Esophagus (tissue), 2 donors: ENCODE results near the gene ZNF732. TPM values are rescaled to one million over a fixed set of nuclear protein-coding genes. Genes with fewer than 3 reads are reported as not detected.

ENCODE experiments used
- H3K27ac ChIP-seq, 2 donors: one replicate each; pipeline ENCODE4 v1.5.1; 2013; ENCODE audit warnings: low read depth in 2 of 2, mild to moderate bottlenecking in 2 of 2, inconsistent platforms in 1 of 2, low read length in 1 of 2, moderate library complexity in 1 of 2
- H3K27me3 ChIP-seq, 2 donors: one replicate each; pipeline ENCODE4 v1.6.1; 2013; ENCODE audit warnings: low read length in 2 of 2, control low read depth in 1 of 2, mild to moderate bottlenecking in 1 of 2; ENCODE audit not compliant: insufficient read depth in 2 of 2, control insufficient read depth in 1 of 2
- H3K36me3 ChIP-seq, 2 donors: one replicate each; pipeline ENCODE4 v1.6.1; 2013; ENCODE audit warnings: low read length in 1 of 2; ENCODE audit not compliant: control insufficient read depth in 2 of 2, insufficient read depth in 2 of 2
- H3K4me1 ChIP-seq, 2 donors: one replicate each; pipeline ENCODE4 v1.6.1; 2013; ENCODE audit warnings: low read length in 1 of 2; ENCODE audit not compliant: control insufficient read depth in 2 of 2, insufficient read depth in 2 of 2
- H3K4me3 ChIP-seq, 2 donors: one replicate each; pipeline ENCODE4 v1.5.1; 2013; ENCODE audit warnings: low read length in 2 of 2, mild to moderate bottlenecking in 2 of 2, low read depth in 1 of 2, moderate library complexity in 1 of 2
- H3K9me3 ChIP-seq, 2 donors: one replicate each; pipeline ENCODE4 v1.6.1; 2013; ENCODE audit warnings: mild to moderate bottlenecking in 2 of 2, low read depth in 1 of 2, low read length in 1 of 2, moderate library complexity in 1 of 2; ENCODE audit not compliant: control insufficient read depth in 2 of 2, insufficient read depth in 1 of 2
- WGBS, 2 donors: extraction: QIAGEN DNeasy Blood & Tissue Kit; methylation state at CpG; one replicate each; pipeline ENCODE4 v1.1.7; 2013; 5-methylcytosine and 5-hydroxymethylcytosine counted together
- polyA plus RNA-seq, 2 donors: library from polyadenylated mRNA; stranded (reverse); fragments of 200-250 nt; gene quantifications; one replicate each; pipeline ENCODE4 v1.2.3, GENCODE V29; 2013
- donor health status: healthy with polysubstance abuse.
- donor health status: Bipolar disorder and iron deficiency.

The ZNF732 gene
- polyA plus RNA-seq, 2 donors = 0.21 to 0.45 TPM

DNA sequence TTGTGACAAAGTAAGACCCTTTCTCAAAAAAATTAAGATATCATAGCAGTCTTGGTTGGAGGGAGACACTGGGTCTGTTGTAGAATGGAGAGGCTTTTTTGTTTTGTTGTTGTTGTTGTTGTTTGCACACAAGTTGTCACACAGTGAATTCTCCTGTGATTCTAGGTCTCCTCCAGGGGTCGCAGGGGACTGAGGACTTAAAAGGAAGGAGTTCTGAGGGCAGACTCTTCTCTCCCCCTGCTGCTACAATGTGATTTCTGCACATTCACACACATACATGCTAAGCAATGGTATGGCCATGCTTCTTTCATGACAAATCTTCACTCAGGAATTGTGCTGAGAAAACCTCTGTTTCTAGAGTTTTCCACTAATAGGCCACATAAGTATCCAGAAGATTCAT, 71.1 kb downstream of the ZNF732 start:
- H3K36me3 ChIP-seq = no peaks in the 10 kb centered on the region
- no peak overlapping the region for H3K27ac ChIP-seq
- 67 to 68% methylated on average over 1 of the region's 1 CpG for WGBS, 2 donors
- H3K27me3 ChIP-seq = no peaks in the 10 kb centered on the region
- H3K9me3 ChIP-seq = no peaks in the 10 kb centered on the region
- no peaks in the 10 kb centered on the region for H3K4me1 ChIP-seq
- H3K4me3 ChIP-seq = no peak overlapping the region

DNA sequence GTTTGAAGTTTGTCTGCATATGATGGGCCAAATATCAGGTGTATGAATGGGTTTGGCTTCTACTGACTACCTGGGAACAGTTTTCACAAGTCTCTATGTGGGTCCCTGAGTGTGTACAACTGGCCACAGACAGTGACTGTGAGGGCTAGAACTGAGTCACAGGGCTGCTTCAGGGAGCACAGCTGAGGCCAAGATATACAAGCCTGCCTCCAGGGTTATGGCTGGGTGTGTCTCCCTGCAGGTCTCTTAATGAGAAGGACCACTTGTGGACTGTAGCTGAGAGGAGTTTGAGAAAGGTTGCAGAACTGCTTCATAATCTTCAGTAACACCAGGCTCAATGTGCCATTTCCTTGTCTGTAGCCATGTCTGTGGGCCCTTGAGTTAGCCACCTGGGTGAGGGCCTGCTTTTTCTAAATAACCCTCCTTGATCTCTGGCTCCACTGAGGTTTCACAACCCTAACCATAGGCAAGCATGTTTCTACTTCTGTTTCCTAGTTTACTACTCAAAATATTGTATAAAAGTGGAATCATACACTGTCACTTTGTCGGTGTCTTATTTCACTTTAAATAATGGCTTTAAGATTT, 81.3 kb downstream of the ZNF732 start:
- Histone ChIP-seq H3K27ac (no peak overlapping the region), H3K27me3 (no peaks in the 10 kb centered on the region), H3K9me3 (peaks cover 0 to 2% of the 10 kb centered on the region in 2 donors), H3K4me3 (no peak overlapping the region), H3K36me3 (no peaks in the 10 kb centered on the region), H3K4me1 (no peaks in the 10 kb centered on the region)
- 97 to 100% methylated on average over 1 of the region's 1 CpG for WGBS, 2 donors

Other genes with a start within 250 kb of the ZNF732 start
- gene ZNF718, start 181.0 kb downstream of the ZNF732 start, polyA plus RNA-seq = under 1 TPM; 0.75 to 0.98 TPM
- gene ZNF141, start 32.3 kb upstream of the ZNF732 start, polyA plus RNA-seq = 1 to 10 TPM; 1.8 to 3.7 TPM
- gene ZNF721, start 193.7 kb upstream of the ZNF732 start, polyA plus RNA-seq = 1 to 10 TPM; 6.9 to 7.0 TPM
- 10 to 100 TPM; 18.7 to 37.4 TPM for gene PIGG, start 193.7 kb upstream of the ZNF732 start, polyA plus RNA-seq